Astrocyte of the cerebellum (primary cell): ENCODE data around the gene STARD8.
"Not testable (repeated sequence)": the region's sequence is repeated elsewhere in the genome, so short reads cannot be mapped to it uniquely, and the experiment has no call there.

Source experiments
- DNase-seq: peaks from one replicate; pipeline ENCODE4 v3.0.0-alpha.2; 2011; ENCODE audit warnings: low read depth
- H3K4me3 ChIP-seq: 2 replicates; pipeline ENCODE4 v1.5.1; 2011; ENCODE audit warnings: mild to moderate bottlenecking, low read depth, low read length, moderate library complexity
- in situ Hi-C: cut with HindIII; loops from 2 replicates; pipeline ENCODE4 v1.10.0; 2017; ENCODE audit warnings: low sequenced_read_pairs
- TF ChIP-seq, protein P1 (sequence below): IDR thresholded peaks from 2 replicates; pipeline ENCODE4 v1.5.1; 2012; ENCODE audit warnings: low read length, low read depth, moderate library complexity, mild to moderate bottlenecking; ENCODE audit errors: missing control alignments

Gene STARD8, protein sequence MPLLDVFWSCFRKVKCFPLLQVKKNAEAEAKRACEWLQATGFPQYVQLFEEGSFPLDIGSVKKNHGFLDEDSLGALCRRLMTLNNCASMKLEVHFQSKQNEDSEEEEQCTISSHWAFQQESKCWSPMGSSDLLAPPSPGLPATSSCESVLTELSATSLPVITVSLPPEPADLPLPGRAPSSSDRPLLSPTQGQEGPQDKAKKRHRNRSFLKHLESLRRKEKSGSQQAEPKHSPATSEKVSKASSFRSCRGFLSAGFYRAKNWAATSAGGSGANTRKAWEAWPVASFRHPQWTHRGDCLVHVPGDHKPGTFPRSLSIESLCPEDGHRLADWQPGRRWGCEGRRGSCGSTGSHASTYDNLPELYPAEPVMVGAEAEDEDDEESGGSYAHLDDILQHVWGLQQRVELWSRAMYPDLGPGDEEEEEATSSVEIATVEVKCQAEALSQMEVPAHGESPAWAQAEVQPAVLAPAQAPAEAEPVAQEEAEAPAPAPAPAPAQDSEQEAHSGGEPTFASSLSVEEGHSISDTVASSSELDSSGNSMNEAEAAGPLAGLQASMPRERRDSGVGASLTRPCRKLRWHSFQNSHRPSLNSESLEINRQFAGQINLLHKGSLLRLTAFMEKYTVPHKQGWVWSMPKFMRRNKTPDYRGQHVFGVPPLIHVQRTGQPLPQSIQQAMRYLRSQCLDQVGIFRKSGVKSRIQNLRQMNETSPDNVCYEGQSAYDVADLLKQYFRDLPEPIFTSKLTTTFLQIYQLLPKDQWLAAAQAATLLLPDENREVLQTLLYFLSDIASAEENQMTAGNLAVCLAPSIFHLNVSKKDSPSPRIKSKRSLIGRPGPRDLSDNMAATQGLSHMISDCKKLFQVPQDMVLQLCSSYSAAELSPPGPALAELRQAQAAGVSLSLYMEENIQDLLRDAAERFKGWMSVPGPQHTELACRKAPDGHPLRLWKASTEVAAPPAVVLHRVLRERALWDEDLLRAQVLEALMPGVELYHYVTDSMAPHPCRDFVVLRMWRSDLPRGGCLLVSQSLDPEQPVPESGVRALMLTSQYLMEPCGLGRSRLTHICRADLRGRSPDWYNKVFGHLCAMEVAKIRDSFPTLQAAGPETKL

DNA sequence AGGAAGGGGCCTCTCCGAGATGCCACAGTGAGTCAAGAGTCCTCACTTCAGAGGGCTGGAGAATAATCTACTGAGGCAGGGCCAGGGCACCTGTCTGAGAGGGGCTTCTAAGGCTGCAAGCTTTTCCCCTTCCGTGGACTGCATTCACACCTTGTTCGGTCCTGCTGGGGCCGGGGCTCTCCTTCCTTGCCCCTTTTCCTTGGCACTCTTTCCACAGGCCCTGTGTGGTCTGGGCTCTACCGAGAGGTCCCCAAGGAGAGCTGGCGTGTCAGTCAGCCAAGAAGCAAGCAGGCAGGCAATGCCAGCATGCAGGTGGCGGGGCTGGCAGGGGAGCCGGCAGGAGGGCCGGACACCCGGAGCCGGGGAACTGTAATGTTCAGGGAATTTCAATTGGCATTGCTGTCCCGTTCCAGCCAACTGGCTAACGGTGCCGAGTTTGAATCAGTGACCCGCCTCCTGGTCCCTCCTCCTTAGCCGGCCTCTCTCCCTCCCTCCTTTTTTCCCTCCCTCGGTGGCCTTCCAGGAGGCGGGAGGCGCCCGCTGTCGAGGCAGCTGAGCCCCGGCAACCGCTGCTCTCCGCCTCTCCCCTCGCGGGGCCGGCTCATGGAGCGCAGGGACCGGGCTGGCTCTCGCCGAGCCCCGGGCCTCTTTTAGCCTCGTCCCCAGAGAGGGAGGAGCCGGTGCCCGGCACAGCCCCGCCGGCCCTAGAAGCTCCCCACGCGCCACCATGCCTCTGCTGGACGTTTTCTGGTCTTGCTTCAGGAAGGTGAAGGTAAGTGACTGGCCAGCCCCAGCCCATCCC, at the start of gene STARD8:
TSS of gene STARD8 (plus strand) at position 511 of the 802 bp plus-strand sequence. CDS start at position 728, 217 bp downstream.
- TF ChIP-seq, protein P1, sequence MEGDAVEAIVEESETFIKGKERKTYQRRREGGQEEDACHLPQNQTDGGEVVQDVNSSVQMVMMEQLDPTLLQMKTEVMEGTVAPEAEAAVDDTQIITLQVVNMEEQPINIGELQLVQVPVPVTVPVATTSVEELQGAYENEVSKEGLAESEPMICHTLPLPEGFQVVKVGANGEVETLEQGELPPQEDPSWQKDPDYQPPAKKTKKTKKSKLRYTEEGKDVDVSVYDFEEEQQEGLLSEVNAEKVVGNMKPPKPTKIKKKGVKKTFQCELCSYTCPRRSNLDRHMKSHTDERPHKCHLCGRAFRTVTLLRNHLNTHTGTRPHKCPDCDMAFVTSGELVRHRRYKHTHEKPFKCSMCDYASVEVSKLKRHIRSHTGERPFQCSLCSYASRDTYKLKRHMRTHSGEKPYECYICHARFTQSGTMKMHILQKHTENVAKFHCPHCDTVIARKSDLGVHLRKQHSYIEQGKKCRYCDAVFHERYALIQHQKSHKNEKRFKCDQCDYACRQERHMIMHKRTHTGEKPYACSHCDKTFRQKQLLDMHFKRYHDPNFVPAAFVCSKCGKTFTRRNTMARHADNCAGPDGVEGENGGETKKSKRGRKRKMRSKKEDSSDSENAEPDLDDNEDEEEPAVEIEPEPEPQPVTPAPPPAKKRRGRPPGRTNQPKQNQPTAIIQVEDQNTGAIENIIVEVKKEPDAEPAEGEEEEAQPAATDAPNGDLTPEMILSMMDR, result peak; percentile 16
- DNase-seq, result no peak
- H3K4me3 ChIP-seq, result peak within 1 kb of the TSS; percentile 32
- in situ Hi-C loops, result no loop called here

DNA sequence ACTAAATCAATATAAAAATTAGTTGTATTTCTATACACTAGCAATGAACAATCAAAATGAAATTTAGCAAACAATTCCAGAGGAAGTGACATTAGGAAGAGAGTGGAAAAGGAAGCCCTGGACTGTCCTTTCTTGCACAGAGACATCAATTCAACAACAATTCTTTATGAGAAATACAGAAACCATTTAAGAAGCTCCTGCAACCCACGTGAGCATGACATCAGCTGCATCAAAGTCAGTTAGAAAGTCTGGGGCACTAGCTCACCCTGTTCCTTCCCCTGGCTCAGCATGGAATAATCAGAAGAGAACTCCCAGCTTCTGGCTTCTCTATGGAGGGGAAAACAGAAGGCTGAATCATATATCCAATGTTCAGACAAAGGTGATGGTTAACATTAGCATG, 48.6 kb upstream of the STARD8 start:
- in situ Hi-C loops, result no loop called here

DNA sequence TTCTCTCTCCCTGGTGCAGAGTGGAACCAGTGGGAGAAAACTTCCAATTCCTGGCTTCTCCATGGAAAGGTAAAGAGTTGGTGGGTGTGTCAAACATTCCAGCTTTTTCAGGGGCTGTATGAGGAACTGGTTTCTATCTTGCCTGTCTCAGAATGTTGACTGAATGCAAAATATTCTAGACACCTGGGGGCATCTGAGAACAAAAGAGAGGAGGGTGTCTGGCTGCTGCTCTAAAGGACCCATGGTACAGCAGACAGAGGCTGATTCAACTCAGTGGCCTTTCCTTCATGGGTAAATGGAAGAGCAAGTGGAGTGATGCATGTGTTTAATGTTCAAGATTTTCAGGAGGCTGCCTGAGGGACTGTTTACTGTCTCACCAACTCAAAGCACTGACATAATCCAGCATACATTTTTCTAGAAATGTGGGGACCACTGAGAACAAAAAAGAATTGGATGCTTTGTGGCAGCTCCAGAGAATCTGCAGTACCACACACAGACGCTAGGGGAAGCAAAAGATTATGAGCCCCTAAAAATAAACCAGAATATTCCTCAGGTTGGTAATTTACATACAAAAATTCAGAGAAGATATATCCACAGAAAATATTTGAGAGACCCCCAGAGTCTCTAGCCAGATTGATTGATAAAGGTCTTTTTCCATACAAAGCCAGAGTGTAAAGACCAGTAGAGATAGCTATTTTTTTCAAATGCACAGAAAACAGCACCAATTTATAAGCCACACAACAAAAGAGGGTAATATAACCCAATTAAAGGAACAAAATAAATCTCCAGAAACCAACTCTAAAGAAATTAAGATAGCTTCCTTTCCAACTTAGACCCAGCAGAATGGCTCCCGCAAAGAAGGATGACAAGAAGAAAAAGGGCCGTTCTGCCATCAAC, 48.0 kb upstream of the STARD8 start:
- in situ Hi-C loops, result no loop called here
- TF ChIP-seq, protein P1, result peak; percentile 75
- no peak for DNase-seq
- no peak overlapping the region for H3K4me3 ChIP-seq

More for the DNA sequence above, 48.6 kb upstream of the STARD8 start:
- H3K4me3 ChIP-seq, result no peak overlapping the region
- TF ChIP-seq, protein P1, result no peak
- no peak for DNase-seq

DNA sequence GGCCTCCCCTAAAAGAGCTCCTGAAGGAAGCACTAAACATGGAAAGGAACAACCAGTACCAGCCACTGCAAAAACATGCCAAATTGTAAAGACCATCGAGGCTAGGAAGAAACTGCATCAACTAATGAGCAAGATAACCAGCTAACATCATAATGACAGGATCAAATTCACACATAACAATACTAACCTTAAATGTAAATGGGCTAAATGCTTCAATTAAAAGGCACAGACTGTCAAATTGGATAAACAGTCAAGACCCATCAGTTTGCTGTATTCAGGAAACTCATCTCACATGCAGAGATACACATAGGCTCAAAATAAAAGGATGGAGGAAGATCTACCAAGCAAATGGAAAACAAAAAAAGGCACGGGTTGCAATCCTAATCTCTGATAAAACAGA, 43.2 kb upstream of the STARD8 start:
- in situ Hi-C loops, DNase-seq, H3K4me3 ChIP-seq: not testable (repeated sequence)

DNA sequence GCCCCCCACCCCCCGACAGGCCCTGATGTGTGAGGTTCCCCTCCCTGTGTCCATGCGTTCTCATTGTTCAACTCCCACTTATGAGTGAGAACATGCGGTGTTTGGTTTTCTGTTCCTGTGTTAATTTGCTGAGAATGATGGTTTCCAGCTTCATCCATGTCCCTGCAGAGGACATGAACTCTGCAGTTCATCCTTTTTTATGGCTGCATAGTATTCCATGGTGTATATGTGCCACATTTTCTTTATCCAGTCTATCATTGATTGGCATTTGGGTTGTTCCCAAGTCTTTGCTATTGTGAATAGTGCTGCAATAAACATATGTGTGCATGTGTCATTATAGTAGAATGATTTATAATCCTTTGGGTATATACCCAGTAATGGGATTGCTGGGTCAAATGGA, 32.7 kb upstream of the STARD8 start:
- in situ Hi-C loops, H3K4me3 ChIP-seq: not testable (repeated sequence)

DNA sequence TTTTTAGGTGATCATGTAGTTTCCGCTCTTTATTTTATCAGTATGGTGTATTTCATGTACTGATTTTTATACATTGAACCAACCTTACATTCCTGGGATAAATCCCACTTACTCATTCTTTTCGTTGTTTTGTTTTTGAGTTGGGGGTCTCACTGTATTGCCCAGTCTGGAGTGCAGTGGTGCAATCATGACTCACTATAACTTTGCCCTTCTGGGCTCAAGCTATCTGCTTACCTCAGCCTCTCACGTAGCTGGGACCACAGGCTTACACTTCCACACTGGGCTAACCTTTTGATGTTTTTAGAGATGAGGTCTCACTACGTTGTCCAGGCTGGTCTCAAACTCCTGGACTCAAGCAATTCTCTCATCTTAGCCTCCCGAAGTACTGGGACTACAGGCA, 19.5 kb upstream of the STARD8 start:
- TF ChIP-seq, protein P1, result no peak
- no peak for DNase-seq
- in situ Hi-C loops, result no loop called here

More for the DNA sequence above, 32.7 kb upstream of the STARD8 start:
- not testable (repeated sequence) for DNase-seq

DNA sequence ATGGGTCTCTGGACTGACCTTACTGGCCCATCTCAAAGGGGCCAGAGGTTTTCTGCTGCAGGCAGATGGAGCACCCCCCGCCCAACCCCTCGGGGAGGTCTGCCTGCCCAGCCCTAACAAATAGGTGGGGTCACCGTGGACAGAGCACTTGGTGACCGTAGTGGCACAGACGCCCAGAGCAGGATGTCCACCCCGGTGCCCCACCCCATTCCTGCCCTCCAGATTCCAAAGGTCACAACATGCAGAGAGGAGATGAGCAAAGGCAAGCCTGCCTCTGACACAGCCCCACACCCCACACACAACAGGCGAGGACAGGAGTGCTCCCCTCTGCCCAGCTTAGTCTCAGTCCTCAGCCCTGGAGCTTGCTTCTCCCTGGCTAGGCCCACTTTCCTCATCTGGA, 17.5 kb upstream of the STARD8 start:
- in situ Hi-C loops, DNase-seq, H3K4me3 ChIP-seq: not testable (repeated sequence)

More for the DNA sequence above, 19.5 kb upstream of the STARD8 start:
- H3K4me3 ChIP-seq, result no peak overlapping the region
